ENCODE data around the gene PDHX.
"Not testable (repeated sequence)": the region's sequence is repeated elsewhere in the genome, so short reads cannot be mapped to it uniquely, and the experiment has no call there.

Gene PDHX

DNA sequence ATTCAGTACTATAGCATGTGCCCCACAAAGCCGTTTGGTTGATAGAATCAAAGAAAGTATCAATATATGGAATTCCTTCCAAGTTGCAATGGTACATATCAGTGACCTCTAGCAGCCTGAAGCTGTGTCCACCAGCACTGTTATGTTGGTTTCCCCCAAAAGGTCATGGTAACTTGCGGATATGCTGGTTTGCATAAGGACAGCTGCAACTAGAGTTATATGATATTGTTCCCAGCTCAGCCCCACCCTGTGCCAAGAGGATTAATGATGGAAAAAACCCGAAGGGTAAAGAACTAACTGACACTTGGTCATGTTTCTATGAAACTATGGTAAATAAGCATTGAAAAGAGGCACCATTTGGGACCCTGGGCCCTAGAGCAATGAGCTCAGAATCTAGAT lies 93.5 kb downstream of the PDHX start:
- no peak overlapping the region for H3K4me3 ChIP-seq (ENCODE audit: low read length)
- DNase-seq (ENCODE audit: low read depth, low spot score) = no peak

DNA sequence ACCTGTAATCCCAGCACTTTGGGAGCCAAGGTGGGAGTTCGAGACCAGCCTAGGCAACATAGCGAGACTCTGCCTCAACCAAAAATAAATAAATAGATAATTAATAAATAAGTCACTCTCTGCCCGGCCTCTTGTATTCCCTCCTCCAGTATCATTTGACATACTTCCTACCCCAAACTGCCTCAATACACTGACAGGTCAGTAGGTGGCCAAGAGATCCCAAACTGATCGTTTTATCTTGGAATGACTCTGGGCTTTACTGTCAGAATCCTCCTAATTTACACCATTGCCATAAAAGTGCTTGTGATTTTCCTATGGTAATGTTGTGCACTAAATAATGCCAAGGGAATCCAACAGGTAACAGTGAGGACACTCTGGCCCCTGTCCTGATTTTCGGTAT lies 94.2 kb downstream of the PDHX start:
- no peak overlapping the region for H3K4me3 ChIP-seq (ENCODE audit: low read length)
- DNase-seq (ENCODE audit: low read depth, low spot score) = no peak

DNA sequence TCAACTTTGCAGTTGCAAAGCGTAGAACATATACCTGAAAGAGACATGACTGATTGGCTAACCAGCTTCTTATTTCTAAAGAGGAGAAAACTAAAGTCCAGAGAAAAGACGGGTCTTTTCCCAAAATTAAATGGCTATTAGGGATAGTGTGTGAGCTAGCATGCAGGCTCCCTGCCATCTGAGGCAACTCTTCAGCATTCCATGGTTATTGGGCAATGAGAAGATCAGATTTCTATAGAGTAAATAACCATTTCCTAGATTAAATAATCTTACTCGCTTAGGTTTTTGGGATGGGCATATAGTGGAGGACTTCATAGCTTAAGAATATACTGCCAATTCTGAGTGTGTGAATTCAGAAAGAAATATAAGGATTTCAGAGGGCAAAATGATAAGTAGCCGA lies 95.0 kb downstream of the PDHX start:
- H3K4me3 ChIP-seq (ENCODE audit: low read length) = no peak overlapping the region
- no peak for DNase-seq (ENCODE audit: low read depth, low spot score)

DNA sequence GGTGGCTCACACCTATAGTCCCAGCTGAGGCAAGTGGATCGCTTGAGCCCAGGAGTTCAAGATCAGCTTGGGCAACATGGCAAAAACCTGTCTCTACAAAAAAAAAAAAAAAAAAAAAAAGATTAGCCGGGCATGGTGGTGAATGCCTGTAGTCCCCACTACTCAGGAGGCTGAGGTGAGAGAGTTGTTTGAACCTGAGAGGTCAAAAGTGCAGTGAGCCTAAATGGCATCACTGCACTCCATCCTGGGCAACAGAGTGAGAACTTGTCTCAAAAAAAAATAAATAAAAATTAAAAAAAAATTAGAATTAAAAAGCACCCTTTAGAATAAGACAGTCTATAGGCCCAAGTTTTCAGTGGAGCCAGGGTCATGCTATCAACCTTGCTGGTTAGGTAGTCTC lies 95.5 kb downstream of the PDHX start:
- no peak for DNase-seq (ENCODE audit: low read depth, low spot score)
- H3K4me3 ChIP-seq (ENCODE audit: low read length) = no peak overlapping the region

DNA sequence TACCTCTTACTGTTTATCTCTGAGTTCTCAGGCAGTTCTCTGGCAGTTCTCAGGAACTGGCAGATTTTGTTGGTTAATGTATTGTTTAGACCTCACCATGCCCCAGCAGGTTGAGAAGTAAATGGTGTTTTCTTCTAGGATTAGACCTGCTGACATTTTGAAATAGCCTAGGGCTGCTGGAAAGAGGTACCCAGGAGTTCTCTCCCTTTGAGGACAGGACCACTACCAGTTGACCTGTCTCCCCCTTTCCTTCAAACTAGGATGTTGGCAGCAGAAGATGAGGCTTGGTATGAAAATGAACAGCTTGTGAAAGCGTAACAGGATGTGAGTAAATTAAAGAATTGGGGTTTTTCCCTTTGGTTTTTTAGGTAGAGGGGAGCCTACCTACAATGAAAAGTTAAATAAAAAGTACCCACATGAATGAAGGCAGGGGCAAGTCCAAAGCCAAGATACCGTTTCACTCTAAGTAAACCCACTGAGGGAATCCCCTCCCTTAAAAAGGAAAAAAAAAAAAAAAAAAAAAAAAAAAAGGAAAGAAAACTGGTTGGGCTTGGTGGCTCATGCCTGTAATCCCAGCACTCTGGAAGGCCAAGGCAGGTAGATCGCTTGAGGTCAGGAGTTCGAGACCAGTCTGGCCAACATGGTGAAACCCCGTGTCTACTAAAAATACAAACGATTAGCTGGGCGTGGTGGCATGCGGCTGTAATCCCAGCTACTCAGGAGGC lies 96.2 kb downstream of the PDHX start:
- DNase-seq (ENCODE audit: low read depth, low spot score) = no peak
- no peak overlapping the region for H3K4me3 ChIP-seq (ENCODE audit: low read length)

DNA sequence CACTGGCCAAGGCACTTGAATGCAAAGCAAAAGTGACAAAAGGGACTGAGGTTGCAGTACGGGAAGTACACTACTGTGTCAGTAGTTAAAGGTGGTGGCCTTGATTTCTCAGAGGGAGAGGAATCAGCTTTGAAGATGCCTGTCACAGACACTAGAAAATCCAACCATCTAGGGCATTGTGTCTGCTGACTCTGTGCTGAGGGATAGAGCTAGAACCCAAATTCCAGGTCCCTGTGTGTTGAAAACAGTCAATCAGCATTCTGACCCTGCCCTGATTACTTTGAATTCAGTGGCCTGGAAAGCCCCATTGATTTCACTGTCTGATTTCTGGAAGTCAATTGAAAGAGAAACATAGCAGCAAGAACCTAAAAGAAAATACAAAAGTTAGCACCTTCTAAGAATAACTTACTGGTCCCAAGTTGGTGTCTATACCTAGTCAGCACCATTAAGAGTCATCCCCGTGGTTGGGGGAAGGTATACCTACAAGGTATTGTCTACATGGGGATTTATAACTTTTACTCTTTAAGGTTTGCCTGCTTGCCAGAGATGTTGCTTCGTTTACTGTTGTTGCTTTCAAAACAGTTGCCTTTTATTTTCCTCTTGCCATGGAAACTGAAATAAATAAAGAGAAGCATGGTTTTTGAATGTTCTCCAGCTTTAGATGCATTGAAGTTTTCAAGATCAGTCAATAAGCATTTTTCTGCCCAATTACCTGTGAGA lies 97.3 kb downstream of the PDHX start:
- H3K4me3 ChIP-seq (ENCODE audit: low read length) = no peak overlapping the region
- no peak for DNase-seq (ENCODE audit: low read depth, low spot score)

DNA sequence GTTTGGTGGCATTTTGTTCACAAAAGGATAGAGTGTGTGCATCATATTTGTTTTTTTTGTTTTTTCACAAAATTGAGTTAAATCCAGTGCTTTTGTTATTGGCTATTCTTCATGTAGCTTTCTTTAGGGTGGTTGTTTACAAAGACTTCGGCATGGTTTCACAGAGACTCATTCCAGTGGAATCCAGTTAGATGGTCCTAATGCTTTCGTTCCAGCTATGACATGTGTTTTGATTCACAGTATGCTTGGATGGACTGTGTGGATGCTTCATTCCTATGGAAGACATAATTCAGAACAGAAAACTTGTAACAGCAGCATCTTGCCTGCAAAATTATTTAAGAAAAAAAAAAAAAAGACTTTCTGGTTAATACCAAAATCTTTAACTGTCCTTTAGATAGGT lies 97.9 kb downstream of the PDHX start:
- no peak for DNase-seq (ENCODE audit: low read depth, low spot score)
- no peak overlapping the region for H3K4me3 ChIP-seq (ENCODE audit: low read length)

DNA sequence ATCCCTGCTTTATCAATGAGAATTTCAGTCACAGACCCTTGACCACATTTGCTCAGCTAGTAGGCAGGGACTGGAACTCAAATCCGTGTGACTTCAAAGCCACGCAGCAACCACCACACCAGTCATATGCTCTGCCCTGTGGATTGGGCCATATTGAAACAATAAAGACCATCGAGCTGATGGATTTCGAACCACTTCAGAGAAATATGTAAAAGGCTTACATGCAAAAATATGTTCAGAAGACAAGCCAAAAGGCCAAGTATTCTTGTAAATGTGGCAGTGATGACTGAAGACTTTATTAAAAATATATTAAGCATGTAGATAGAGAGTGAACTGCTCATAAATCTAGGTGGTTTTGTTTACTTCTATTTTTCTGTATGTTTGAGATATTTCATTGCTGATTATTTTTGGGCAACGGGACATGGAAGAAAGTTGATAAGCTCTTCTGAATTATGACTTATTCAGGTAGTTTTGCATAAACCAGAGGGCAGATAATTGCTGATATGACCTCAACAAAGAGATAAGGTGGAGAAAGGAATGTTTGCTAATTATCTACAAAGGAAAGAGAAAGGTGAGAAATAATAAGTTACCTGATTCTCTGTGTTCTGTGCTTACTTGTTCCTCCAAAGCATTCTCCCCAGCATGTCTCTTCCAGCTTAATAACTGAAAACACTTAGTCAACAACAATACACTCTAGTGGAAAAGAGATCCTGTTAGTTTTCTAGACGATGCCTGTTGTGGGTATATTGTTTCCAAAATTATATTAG lies 99.4 kb downstream of the PDHX start:
- no peak for DNase-seq (ENCODE audit: low read depth, low spot score)
- H3K4me3 ChIP-seq (ENCODE audit: low read length) = no peak overlapping the region

DNA sequence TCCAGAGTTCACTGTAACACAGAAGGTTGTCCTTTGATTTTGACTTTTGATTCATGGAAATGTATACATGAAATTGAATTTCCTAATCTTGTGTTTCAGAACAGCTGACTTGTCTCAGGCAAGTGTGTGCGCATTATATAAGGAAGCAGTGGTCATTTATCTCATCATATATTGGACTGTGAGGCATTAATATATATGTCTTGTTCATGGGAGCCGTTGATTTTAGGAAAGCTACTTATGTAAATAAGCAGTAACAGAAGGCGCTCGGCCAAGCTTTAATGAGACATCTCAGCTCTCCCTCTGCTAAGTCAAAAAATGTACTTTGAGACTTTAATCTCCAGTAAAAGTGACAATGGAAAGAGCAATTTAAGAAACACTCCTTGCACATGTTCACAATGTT lies 100.5 kb downstream of the PDHX start:
- no peak overlapping the region for H3K4me3 ChIP-seq (ENCODE audit: low read length)
- DNase-seq (ENCODE audit: low read depth, low spot score) = no peak

DNA sequence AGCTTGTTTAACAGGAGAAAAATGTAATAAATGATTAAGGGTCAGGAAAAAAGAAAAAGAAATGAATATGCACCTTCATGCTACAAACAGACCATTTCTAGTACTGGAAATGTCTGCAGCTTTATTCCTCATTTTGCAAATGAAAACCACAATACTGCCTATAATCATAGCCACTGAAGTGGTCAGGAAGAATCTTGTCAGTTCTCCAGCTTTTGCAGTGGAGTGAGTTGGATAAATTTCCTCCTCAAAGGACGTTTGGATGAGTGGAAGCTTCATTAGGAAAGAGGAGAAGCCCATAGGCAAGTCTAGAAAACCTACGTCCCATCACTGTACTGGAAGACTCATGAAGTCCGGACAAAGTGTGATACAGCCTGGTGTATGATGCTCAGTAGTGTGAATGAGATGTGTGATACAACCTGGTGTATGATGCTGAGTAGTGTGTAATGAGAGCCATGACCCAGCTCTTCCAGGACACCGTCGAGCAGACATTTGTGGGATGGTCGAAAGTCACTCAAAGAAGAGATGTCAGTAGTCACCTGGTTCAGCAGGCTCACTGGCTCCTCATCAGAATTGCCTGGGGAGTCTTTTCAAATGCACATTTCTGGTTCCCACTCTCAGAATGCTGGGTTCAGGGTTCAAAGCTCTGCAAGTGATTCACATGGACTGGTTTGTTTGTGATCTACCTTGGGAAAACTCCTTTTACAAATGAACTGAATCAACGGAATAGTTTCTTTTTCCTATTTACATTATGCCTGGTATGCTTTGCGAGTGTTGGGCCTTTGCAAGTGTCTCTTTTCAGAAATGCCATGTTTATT lies 101.3 kb downstream of the PDHX start:
- no peak for DNase-seq (ENCODE audit: low read depth, low spot score)
- no peak overlapping the region for H3K4me3 ChIP-seq (ENCODE audit: low read length)

DNA sequence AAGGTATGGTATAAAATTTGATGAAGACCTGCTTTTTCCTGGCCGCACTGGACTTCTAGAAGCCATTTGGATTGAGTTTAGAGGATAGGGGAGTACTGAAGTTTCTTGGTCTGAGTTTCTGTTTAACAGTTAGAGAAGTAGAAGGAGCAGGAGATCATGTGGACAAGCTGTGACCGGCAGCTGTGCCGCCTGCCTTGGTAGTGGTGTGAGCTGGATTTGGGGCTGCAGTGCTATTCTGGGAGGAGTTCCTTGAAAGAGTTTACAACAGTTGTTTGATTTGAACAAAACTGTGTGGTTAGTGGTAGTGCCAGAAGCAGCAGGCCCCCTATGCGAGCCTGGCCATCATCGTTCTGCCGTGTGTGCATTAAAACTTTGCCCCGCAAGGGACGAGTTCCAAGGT lies 105.2 kb downstream of the PDHX start:
- no peak overlapping the region for H3K4me3 ChIP-seq (ENCODE audit: low read length)
- no peak for DNase-seq (ENCODE audit: low read depth, low spot score)

DNA sequence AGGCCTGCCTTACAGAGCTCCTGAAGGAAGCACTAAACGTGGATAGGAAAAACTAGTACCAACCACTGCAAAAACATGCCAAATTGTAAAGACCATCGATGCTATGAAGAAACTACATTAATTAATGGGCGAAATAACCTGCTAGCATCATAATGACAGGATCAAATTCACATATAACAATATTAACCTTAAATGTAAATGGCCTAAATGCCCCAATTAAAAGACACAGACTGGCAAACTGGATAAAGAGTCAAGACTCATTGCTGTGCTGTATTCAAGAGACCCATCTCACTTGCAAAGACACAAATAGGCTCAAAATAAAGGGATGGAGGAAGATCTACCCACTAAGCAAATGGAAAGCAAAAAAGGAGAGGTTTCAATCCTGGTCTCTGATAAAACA lies 107.5 kb downstream of the PDHX start:
- H3K4me3 ChIP-seq (ENCODE audit: low read length); DNase-seq (ENCODE audit: low read depth, low spot score): not testable (repeated sequence)

DNA sequence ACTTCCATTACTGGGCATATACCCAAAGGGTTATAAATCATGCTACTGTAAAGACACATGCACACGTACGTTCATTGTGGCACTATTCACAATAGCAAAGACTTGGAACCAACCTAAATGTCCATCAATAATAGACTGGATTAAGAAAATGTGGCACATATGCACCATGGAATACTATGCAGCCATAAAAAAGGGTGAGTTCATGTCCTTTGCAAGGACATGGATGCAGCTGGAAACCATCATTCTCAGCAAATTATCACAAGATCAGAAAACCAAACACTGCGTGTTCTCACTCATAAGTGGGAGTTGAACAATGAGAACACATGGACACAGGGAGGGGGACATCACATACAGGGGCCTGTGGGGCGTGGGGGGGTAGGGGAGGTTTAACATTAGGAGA lies 111.6 kb downstream of the PDHX start:
- DNase-seq (ENCODE audit: low read depth, low spot score); H3K4me3 ChIP-seq (ENCODE audit: low read length): not testable (repeated sequence)

DNA sequence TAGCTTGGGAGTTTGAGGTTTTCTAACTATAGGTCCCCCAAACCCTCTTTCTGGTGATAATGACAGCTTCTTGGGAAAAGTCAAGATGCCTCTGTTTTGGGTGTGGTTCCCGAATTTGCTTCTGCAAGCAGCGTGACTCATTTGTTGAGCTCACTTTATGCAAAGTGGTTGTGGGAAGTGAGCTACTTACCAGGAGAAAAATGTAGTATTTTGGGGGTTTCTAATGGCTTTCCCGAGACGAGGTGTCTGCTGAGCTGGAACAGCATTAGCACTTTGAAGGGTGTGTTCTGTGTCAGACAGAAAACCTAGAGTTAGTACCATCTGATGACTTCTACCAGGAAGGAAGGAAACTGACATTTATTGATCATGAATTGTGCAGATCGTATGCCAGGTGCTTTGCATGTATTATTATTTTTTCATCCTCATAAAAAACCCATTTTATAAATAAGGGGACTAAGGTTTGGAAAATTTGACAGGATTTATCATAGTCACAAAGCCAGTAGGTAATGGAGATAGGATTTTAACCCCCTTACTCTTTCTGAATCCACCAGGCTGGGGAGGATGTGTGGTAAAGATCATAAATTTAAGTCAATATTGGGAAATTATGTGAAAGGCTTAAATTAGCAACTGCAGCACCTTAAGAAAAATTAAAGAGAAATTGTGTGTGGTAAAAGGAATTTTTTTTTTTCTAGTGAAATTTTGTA lies 113.7 kb downstream of the PDHX start:
- no peak overlapping the region for H3K4me3 ChIP-seq (ENCODE audit: low read length)

DNA sequence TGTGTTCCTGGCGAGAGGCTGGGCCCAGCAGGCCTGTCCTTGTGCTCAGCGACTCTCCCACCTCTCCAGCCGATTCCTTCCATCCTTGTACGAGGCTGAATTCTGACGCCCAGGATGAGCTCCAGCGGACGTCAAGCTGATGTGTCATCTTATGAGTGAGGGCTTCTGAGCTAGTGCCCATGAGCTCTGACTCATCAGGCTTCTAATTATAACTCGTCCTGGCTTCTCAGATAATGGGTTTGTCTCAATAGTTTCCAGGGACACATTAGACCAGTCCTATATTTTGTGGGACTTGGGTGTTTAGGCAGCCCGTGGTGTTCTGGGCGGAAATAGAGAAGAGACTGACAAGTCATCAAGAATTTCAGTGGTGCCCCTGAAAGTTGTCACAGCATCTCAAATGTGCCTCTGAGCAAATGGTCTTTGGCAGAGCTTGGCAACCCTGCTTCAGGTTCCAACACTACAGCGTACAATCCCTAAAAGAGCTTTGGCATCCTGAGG lies 114.3 kb downstream of the PDHX start:
- DNase-seq (ENCODE audit: low read depth, low spot score) = no peak
- H3K4me3 ChIP-seq (ENCODE audit: low read length) = no peak overlapping the region

More for the DNA sequence above, 113.7 kb downstream of the PDHX start:
- DNase-seq (ENCODE audit: low read depth, low spot score) = no peak

DNA sequence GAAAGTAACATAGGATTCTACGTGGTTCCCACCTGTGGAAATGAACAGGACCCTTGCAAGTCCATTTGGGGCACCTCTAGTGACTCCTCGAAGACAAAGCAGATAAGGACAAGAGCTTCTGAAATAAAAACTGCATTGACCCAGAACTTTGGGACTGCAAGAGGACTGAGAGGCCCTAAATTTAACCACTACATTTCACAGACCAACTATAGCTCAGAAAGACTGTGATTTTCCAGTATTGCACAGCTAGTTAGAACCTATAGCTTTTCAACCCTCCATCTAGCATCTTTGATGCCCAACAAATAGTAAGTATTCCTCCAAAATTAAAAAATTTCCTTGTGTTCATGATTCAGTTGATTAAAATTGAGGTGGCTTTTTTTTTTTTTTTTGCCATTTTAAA lies 114.9 kb downstream of the PDHX start:
- no peak for DNase-seq (ENCODE audit: low read depth, low spot score)
- no peak overlapping the region for H3K4me3 ChIP-seq (ENCODE audit: low read length)

DNA sequence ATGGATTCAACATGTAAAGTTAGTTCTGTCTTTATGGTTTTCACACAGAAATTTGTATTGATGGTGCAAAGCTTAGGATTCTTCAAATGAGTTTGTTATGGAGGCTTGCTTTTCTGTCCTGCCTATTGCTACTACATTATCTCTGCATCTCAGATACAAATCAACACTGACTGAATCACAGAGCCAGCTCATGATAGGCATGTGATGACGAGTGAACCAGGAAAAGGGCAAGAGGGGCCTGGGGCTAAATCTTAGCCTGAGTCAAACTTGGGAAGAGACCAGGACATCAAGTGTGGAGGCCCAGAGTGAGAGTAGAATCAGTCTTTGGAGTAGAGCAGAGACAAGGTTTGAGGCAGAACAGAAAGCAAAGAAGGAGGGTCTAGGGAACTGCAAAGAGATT lies 115.4 kb downstream of the PDHX start:
- no peak overlapping the region for H3K4me3 ChIP-seq (ENCODE audit: low read length)
- DNase-seq (ENCODE audit: low read depth, low spot score) = no peak

DNA sequence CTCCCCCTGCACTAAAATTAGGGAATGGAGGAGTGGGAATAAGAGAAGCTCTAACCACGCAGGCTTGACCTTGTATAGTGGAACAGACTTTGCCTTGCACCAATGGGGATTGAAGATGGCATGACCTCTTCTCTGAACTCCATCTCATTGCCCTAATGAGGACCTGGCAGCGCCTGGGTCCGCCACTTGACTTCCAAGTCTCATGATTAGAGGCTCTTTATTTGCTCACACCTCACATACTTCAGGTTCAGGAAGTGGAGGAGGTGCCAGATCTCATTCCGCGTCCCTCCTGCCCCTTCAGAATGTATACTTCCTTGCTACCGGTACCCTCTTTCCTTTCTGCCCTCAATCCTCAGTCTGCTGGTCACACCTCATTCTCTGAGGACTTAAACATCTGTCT lies 116.6 kb downstream of the PDHX start:
- H3K4me3 ChIP-seq (ENCODE audit: low read length) = no peak overlapping the region
- no peak for DNase-seq (ENCODE audit: low read depth, low spot score)

DNA sequence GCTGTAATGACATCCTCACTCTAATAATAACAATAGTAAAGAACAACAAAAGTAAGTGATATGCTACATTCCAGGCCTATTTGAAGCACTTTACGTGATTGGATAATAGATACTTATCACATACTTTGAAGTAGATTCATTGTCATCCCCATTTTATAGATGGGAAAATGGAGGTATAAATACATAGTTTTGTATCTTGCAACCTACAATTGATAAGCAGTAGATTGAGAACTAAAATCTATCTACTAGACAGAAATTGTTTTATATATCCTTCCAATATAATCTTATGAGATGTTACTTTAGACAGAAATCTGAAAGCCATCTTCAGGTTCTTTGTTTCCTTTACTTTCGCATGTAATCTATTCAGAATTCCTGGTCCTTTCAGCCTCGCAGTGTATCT lies 118.0 kb downstream of the PDHX start:
- no peak for DNase-seq (ENCODE audit: low read depth, low spot score)
- H3K4me3 ChIP-seq (ENCODE audit: low read length) = no peak overlapping the region
